ENCODE results near the gene TSC22D1. TPM values are rescaled to one million over a fixed set of nuclear protein-coding genes. Genes with fewer than 3 reads are reported as not detected.
A peak's percentile ranks its signal among the peaks of the same experiment; 100 is the strongest.

TSC22D1 gene
- polyA plus RNA-seq, 1 donor from 2014 or later = 355 TPM

- peak overlapping the region; percentile 46 for H3K9ac ChIP-seq (ENCODE audit: low read length)
- TF ChIP-seq SMC3 (conservative IDR thresholded peaks at IDR 0.05; ENCODE audit: poor library complexity) = peak; percentile 33
- TF ChIP-seq MXI1 (conservative IDR thresholded peaks at IDR 0.05; ENCODE audit: poor library complexity, severe bottlenecking) = no peak
- TF ChIP-seq, protein P1, sequence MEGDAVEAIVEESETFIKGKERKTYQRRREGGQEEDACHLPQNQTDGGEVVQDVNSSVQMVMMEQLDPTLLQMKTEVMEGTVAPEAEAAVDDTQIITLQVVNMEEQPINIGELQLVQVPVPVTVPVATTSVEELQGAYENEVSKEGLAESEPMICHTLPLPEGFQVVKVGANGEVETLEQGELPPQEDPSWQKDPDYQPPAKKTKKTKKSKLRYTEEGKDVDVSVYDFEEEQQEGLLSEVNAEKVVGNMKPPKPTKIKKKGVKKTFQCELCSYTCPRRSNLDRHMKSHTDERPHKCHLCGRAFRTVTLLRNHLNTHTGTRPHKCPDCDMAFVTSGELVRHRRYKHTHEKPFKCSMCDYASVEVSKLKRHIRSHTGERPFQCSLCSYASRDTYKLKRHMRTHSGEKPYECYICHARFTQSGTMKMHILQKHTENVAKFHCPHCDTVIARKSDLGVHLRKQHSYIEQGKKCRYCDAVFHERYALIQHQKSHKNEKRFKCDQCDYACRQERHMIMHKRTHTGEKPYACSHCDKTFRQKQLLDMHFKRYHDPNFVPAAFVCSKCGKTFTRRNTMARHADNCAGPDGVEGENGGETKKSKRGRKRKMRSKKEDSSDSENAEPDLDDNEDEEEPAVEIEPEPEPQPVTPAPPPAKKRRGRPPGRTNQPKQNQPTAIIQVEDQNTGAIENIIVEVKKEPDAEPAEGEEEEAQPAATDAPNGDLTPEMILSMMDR (IDR thresholded peaks at IDR 0.05; ENCODE audit: poor library complexity, severe bottlenecking) = peak; percentile 25
- peak; percentile 19 for TF ChIP-seq RAD21 (conservative IDR thresholded peaks at IDR 0.05)
- no peak for TF ChIP-seq POLR2AphosphoS5 (IDR thresholded peaks at IDR 0.05)
- TF ChIP-seq EZH2 (IDR thresholded peaks at IDR 0.05; ENCODE audit: borderline replicate concordance, insufficient read depth, low read length, poor library complexity, severe bottlenecking) = no peak
- no peak for TF ChIP-seq EP300 (conservative IDR thresholded peaks at IDR 0.05; ENCODE audit: poor library complexity, severe bottlenecking)
- no peak for TF ChIP-seq TAF1 (IDR thresholded peaks at IDR 0.05; ENCODE audit: low read depth)
These were observed 3.1 kb downstream of the TSC22D1 start for GRCh38 chr13:44573071-44573470.

GRCh38 chr13:44566601-44567000, 9.5 kb downstream of the TSC22D1 start:
- Histone ChIP-seq H3K27ac (ENCODE audit: low read length) (no peak overlapping the region), H3K9ac (ENCODE audit: low read length) (no peak overlapping the region), H3F3A (ENCODE audit: insufficient read depth, low read length, poor library complexity, severe bottlenecking) (no peaks in the 10 kb centered on the region), H3K27me3 (ENCODE audit: insufficient read depth, low read depth, low read length) (no peaks in the 10 kb centered on the region), H4K20me1 (ENCODE audit: insufficient read depth) (no peaks in the 10 kb centered on the region), H3K9me2 (ENCODE audit: insufficient read depth, low read length) (no peaks in the 10 kb centered on the region), H3K36me3 (ENCODE audit: insufficient read depth, low read length) (no peaks in the 10 kb centered on the region), H3K79me2 (replicated peaks; ENCODE audit: insufficient read depth, low read length) (peaks cover 99% of the 10 kb centered on the region), H3K4me3 (ENCODE audit: low read length) (peak overlapping the region; percentile 45), H3K4me2 (ENCODE audit: low read length) (no peak overlapping the region), H3K9me3 (ENCODE audit: low read length) (no peaks in the 10 kb centered on the region), H2AFZ (ENCODE audit: low read depth, low read length) (no peak overlapping the region)
- TF ChIP-seq, protein P2, sequence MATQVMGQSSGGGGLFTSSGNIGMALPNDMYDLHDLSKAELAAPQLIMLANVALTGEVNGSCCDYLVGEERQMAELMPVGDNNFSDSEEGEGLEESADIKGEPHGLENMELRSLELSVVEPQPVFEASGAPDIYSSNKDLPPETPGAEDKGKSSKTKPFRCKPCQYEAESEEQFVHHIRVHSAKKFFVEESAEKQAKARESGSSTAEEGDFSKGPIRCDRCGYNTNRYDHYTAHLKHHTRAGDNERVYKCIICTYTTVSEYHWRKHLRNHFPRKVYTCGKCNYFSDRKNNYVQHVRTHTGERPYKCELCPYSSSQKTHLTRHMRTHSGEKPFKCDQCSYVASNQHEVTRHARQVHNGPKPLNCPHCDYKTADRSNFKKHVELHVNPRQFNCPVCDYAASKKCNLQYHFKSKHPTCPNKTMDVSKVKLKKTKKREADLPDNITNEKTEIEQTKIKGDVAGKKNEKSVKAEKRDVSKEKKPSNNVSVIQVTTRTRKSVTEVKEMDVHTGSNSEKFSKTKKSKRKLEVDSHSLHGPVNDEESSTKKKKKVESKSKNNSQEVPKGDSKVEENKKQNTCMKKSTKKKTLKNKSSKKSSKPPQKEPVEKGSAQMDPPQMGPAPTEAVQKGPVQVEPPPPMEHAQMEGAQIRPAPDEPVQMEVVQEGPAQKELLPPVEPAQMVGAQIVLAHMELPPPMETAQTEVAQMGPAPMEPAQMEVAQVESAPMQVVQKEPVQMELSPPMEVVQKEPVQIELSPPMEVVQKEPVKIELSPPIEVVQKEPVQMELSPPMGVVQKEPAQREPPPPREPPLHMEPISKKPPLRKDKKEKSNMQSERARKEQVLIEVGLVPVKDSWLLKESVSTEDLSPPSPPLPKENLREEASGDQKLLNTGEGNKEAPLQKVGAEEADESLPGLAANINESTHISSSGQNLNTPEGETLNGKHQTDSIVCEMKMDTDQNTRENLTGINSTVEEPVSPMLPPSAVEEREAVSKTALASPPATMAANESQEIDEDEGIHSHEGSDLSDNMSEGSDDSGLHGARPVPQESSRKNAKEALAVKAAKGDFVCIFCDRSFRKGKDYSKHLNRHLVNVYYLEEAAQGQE (IDR thresholded peaks at IDR 0.05; ENCODE audit: borderline replicate concordance) = peak; percentile 39
- TF ChIP-seq EZH2 (IDR thresholded peaks at IDR 0.05; ENCODE audit: borderline replicate concordance, insufficient read depth, low read length, poor library complexity, severe bottlenecking) (no peak), SMC3 (conservative IDR thresholded peaks at IDR 0.05; ENCODE audit: poor library complexity) (no peak)

More at GRCh38 chr13:44573071-44573470, 3.1 kb downstream of the TSC22D1 start:
- H4K20me1 ChIP-seq (ENCODE audit: insufficient read depth) = peaks cover 38% of the 10 kb centered on the region
- H3K9me2 ChIP-seq (ENCODE audit: insufficient read depth, low read length) = no peaks in the 10 kb centered on the region
- peaks cover 12% of the 10 kb centered on the region for H3F3A ChIP-seq (ENCODE audit: insufficient read depth, low read length, poor library complexity, severe bottlenecking)
- peaks cover 80% of the 10 kb centered on the region for H3K79me2 ChIP-seq (replicated peaks; ENCODE audit: insufficient read depth, low read length)
- H2AFZ ChIP-seq (ENCODE audit: low read depth, low read length) = no peak overlapping the region
- H3K9me3 ChIP-seq (ENCODE audit: low read length) = no peaks in the 10 kb centered on the region
- peak overlapping the region; percentile 99 for H3K4me2 ChIP-seq (ENCODE audit: low read length)
- no peaks in the 10 kb centered on the region for H3K27me3 ChIP-seq (ENCODE audit: insufficient read depth, low read depth, low read length)
- peak overlapping the region; percentile 25 for H3K27ac ChIP-seq (ENCODE audit: low read length)
- H3K36me3 ChIP-seq (ENCODE audit: insufficient read depth, low read length) = peaks cover 7% of the 10 kb centered on the region
- peak overlapping the region; percentile 92 for H3K4me3 ChIP-seq (ENCODE audit: low read length)

Measured in neural cell (in vitro differentiated cells).